HG03095 (cell line): ENCODE data around the gene FSCN2.

Experiments used
- ATAC-seq: cut with Tn5 transposase; IDR thresholded peaks from one replicate; pipeline ENCODE4 v1.9.1; 2021; ENCODE audit warnings: moderate library complexity; ENCODE audit not compliant: unreplicated experiment

The FSCN2 gene

DNA sequence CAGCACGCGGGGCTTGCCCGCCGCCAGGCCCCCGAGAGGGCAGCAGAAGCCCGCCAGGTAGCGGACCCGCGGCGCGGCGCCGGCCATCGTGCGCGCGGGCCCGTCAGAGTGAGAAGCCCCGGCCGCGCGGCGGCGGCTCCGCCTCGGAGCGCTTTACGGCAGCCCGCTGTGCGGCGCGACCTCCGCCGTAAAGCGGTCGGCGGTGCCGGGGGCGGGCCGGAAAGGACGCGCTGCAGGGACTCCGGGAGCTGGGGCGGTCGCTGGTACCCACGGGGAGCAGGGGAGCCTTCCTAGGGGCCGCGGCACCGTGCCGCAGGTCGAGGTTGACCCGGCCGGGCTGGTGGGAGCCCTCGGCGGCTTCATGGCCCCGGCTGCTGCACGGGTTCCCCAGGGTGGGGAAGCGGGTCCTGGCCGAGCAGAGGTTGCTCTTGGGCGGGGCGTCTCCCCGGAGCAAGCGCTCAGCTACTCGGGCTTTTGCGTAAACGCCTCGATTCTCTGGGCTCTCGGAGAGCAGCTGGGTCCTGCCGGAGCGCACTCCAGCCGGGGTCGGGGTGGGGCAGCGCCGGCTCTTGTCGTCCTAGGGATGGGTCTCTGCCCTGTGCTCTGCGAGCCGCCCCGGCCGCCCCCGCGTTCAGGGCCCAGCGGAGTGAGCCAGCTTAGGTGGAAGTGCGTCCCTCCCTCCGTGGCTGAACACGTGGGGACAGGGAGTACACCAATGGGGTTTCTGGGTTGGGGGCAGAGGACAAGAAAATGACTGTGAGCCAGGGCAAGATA, 24.3 kb downstream of the FSCN2 start, which contains the start of gene FAAP100:
Gene FAAP100, minus strand, starts transcription at position 110 of the 774 bp plus-strand sequence. Its CDS starts 23 bp downstream, at position 87.
- peak; percentile 37 for ATAC-seq

DNA sequence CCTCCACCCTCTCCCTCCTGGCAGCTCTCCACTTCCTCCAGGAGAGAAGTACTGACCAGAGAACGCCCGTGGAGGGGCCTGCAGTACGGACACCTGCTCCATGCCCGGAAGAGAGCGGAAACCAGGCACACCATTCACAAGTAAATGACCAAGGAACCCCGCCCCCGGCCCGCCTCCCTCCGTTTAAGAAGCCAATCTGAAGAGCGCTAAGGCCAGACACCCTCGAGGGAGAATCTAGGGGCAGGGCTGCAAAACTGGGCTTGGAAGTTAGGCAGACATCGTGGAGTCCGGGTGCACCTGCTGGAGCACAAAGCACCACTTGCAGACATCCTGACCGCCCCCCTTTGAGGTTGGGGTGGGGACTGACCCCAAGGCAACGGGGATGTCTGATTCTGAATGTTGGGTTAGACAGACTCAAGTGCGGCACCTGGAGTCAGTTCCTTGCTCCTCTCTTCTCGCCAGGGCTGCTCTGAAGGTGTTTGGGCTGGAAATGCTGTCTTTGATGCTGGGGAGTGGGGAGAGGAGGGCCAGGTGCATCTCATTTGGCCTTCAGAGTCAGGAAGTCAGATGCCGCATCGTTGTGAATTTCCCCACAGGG, 24.9 kb downstream of the FSCN2 start:
- peak; percentile 32 for ATAC-seq

DNA sequence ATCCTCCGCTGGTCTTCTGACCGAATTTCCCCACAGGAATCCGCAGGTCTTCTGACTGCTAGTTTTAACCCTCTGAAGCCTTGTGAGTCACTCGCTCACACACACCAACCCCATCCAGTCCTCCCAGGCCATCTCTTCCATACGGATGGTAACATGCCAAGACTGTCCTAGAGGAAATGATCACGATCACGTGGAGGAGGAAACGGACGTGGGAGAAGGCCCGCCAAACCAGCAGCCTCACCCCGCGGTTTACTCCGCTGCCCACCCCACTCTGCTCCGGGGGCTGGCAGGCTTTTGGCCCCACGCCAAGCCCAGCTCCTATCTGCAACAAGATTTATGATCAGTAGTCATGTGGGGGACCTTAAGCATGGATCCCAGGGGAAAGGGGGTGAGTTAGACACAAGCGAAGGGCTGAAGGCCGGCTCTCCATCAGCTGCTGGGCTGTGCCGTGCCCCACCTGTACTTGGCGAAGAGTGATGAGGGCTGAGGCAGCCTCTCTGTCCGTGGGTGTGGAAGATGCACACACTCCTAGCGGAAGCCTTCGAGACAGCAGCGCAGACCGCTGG, 25.5 kb downstream of the FSCN2 start:
- no peak for ATAC-seq

DNA sequence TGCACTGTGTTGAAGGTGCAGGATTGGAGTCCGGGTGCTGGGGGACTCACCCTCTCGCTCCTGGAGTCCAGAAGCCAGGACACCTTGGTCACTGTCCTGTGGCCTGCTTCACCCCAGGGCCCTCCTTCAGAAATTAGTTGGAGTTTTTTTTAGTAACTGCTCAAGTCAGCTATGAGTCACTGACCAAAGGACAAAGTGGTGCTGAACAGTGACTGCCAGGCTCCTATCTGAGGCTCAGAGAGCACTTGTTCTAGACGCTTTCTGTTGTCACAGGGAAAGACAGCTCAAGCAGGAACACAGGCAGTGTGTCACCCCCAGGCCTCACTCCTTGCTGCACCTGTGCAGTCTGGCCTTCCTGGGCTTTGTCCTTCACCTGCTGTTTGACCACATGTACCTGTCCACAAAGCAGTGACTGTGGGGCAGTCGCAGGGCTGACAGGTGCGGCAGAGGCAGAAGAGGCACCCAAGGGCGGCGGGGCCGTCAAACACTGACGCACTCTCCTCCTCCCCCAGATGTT, 28.1 kb downstream of the FSCN2 start:
- no peak for ATAC-seq

DNA sequence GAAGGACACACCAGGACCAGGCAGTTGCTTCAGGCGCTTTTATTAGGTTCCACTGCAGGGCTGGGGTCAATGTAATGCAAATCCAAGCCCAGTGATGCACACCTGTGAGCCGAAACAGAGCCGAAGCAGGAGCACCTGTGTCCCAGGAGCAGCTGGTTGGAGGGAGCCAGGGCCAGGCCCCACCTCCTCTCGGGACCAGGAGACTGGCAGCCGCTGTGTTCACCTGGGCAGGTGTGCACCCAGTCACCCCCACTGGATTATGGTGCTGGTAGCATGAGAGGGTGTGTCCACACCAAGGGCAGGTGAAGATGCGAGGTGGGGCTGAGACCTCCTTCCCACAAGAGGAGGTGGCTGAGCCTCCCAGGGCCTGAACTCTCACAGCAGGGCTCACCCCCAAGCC, 28.7 kb downstream of the FSCN2 start:
- ATAC-seq: no peak

DNA sequence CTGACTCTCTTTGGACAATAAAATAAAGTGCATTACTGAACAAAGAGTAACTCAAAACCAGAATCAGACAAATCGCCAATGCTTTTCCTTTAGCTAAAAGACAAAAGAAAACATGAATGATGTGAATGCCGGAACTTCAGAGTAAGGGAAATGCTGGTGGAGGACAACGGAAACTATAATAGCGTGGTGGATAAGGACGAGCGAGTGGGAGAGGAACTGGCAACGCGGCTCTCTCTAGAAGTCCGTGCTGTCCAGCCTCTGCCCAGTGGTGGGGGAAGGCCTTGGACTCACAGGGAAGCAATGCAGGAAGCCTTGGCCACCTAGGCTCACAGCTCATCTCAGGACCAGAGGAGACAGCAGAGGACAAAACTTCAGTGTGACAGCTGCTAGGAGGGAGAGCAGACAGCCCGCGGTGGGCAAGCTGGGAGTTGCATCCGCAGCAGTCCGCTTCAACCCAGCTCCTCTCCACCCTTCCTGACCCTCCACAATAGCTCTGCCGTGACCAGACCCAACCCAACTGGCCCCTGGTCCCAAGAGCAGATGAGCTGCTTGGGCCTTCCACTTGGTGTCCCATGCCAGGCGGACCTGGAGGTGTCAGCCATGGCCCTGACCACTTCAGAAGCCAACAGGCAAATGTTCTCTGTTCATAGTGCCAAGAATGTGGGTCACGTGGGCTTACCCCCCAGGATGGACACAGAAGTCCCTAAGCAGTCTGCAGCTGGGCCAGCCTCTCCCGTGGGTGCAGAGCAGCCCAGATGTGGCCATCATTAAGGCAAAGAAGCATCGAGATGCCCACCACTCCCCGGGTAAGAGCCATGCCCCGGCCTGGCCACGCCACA, 29.3 kb downstream of the FSCN2 start:
- no peak for ATAC-seq

DNA sequence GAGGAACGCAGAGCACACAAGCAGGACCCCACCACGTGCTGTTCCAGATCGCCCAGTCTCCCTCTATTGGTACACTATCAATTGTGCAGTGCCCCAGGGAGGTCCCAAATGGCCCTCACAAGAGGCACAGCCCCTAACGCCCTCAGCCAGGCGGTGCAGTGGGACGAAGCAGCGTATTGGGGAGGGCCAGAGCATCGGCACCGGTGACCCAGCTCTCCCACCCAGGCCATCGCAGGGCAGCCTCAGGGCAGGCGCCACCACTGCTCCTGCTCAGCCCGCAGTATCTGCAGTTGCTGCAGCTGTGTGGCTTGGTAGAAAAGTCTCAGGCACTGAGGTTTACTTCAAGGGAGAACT, 29.9 kb downstream of the FSCN2 start:
- no peak for ATAC-seq

DNA sequence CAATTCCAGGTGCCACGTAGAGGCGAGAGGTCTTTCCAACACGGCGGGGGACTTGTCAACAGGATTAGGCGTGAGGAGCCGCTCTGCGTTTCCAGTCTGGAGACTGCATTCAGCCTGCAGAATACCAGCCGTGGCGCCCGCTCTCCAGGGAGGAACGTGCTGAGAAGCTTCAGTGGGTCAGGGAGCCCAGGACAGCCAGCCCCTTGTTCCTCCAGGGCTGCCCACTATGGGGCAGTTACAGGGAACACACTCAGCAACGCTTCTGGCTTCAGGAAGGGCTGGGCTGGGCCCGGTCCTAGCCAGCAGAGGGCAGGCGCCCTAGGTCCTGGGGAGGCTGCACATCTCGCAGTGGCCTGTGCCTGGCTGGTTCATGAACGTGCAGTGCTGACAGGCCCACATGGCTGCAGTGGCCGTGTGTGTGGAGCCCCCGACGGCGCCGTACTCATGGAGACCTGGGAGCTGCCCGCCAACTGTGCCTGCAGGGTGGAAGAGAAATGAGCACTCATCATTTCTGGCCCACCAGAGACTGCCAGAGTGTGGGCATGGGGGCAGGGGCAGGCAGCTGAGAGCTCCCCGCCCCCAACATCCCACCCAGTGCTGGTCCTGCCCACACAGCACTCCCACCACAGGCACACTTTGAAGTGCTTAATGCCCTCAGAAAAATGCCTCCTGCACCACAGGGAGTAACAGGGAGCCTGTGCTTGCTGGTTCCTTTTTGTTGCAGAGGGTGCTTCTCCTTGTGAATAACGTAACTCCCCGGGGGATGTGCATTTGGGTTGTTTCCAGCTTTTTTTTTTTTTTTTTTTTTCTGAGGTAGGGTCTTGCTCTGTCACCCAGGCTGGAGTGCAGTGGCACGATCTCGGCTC, 31.0 kb downstream of the FSCN2 start:
- ATAC-seq: no peak

DNA sequence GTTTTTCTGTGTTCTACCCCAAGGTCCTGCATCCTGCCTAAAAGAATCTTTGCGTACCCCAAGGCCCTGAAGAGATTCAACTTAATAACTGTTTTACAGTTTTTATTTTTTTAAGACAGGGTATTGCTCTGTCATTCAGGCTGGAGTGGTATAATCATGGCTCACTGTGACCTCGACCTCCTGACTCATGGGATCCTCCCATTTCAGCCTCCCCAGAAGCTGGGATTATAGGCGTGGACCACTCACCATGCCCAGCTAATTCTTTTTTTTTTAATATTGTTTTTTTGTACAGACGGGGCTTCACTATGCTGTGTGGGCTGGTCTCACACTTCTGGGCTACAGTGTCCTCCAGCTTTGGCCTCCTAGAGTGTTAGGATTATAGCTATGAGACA, 33.3 kb downstream of the FSCN2 start:
- no peak for ATAC-seq

DNA sequence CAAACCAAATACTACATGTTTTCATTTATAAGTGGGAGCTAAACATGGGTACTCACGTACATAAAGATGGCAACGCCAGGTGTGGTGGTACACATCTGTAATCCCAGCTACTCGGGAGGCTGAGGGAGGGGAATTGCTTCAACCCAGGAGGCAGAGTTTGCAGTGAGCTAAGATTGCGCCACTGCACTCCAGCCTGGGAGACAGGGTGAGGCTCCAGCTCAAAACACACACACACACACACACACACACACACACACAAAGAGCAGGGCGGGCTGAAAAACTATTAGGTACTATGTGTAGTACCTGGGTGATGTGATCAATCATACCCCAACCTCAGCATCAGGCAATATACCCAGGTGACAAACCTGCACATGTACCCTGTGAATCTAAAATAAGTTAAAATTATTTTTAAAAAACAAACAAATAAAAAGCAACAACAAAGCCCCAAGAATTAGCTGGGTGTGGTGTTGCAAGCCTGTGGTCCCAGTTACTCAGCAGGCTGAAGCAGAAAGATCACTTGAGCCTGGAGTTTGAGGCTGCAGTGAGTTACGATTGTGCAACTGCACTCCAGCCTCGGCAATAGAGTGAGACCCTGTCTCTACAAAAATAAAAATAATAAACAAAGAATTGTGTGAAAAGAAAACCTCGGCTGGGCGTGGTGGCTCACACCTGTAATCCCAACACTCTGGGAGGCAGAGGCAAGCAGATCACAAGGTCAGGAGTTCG, 35.8 kb downstream of the FSCN2 start:
- no peak for ATAC-seq

DNA sequence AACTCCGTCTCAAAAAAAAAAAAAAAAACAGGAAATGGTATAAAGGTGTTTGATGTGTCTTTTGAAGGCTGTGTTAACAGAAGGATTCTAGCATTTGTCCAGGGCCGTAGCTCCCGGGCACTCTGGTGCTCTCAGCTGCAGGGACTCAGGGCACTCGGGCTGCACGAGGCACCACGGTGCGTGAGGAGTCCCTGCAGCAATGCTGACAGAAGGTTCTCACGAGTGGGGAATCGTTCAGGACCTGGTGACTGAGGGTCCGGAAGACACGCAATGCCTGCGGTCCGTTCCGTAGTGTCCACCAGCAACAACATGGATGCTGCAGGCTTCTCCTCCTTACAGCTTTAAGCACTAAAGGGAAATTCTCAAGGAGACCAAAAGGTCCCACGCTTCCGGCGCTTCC, 36.6 kb downstream of the FSCN2 start:
- ATAC-seq: no peak

DNA sequence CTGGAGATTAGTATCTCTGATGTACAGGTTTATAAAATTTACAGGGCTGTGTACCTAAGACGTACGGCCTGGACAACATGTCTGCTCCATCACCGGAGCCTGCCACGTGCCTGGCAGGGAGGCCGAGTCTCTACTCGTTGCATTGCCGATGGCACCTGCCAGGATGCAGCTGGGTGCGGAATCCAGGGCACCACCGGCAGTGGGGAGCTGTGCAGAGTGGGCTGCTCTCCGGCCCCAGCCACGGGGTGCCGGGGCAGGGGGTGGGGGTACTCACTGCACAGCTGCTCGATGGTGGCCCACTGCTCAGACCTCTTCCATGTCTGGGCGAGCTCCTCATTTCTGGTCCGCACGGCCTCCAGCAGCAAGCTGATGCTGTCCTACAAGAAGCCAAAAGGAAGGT, 37.1 kb downstream of the FSCN2 start:
- no peak for ATAC-seq

DNA sequence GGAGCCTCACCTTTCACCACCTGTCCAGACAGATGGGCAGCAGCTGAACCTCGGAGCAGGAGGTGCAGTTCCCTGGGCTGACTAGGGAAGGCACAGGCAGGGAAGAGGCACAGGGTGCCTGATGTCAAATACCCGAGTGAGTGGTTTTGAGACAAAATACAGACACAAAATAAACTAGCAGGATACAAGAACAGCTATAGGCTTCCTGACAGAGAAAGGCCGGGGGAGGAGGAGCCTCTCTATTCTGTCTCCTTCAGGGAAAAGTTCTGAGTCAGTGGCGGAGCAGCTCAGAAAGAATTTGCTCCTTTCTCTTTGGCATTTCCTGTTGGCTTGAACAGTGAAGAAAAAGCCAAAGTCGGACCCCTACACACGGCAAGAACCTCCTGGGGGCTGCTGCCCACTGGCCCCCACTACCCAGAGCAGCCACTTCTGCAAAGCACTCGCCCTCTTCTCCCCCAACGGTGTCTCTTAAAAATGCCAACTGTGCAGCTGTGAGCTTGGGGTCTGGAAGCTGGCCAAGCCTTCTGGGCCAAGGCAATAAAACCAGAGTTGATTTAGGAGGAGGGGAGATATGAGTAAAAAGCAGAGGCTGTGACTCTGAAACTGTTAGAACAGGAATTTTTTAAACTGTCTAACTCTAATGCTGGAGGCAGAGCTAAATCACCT, 38.4 kb downstream of the FSCN2 start:
- no peak for ATAC-seq

DNA sequence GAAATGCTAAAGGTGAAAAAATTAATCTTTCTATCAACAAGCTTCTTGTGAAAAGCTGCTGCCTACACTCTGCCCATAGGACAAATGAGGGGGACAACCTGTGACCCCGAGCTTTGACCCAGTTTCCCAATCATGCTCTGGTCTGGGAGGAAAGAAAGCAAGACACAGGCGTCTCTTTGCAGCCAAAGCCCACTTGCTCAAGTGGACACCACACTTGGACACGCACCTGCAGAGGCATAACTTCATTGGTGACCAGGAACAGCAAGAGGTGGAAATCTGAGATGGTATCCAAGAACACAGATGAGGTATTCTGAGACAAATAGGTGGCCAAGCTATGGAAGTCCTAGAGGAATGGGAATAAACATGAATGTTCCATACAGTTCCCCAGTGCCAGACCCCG, 39.0 kb downstream of the FSCN2 start:
- no peak for ATAC-seq

DNA sequence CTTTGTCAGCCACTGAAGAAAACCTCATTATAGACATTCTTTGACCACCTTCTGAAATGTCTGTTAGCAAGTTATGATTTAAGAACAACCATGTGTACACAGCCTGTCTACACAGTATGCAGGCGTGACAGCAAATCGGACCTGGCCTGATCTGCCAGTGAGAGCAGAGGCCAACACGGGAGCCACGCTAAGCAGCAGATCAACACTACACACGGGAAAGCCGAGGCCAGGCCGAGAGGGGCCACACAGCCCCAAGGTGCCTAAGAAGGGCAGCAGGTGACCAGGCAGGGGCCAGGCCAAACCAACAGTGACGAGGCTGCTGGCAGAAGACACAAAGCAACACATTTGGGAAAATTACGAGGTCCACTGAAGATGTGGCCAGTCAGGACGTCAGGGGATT, 40.2 kb downstream of the FSCN2 start:
- no peak for ATAC-seq

DNA sequence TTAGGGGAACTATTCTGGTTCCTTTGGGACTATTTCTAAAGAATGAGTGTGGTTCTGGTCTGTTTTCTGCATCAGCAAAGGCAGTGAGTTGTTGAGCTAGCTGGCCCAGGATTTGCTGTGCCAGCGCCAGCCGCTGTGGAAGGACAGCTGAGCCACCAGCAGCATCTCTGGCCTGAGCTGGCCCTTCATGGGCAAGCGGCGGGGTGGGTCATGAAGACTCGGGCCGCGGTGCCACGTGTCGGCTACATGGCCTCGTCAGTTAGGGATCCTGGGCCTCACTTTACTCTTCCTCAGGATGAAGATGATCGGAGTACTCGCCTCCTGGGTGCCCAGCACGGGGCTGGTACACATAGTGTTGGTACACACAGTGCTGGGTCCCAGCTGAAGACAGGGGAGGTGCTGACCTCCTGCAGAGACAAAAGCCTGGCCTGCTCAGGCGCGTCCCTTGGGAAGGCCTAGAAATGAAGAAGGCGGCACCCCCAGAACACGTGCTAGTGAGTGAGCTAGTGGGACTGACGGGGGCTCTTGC, 41.9 kb downstream of the FSCN2 start:
- ATAC-seq: no peak

DNA sequence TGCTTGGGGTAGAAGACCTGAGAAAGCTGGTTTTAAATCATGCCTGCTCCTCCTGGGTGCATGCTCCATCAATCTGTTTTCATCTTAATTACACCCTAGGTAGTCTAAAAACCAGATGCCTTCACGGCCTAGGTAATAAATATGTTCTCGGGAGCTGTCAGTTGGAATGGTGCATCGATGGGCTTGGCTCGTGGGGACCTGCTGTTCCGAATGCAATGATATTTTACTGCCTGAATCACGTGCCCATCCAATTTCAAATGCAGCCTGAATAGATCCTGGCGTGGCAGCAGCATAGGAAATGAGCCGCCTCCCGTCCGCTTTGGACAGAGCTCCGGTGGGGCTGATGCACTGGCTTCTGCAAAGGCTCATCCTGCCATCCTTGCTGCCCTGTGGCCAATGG, 42.8 kb downstream of the FSCN2 start:
- no peak for ATAC-seq

DNA sequence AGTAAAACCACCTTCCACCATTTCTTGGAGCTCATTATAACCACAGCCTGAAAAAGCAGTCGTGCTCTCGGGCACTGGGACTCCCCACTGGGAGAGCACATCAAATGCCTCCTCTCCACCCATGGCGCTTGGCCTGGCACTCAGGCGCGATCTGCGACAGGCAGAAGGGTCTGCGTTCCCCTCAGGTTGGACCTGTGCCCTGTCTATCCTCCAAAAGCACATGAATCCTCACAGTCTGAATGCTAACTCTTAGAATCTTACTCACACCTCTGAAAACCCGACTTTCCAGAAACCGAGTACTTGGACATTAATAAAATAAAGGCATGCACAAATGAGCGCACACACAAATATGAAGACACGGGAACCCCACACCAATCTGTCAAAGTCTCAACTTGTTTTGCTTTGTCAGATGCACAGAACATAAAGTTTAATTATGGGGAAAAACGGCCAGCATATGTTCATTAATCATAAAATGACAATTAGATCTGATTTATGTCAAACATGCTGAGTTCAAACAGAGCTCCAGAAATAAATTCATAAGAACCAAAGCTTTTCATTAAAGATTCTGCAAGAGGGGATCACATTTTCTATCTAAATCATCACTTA, 44.5 kb downstream of the FSCN2 start:
- no peak for ATAC-seq
